Right renal cortex interstitium (tissue), 3 donors: ENCODE measurements around the gene CDC26. TPM values are rescaled to one million over a fixed set of nuclear protein-coding genes. Genes with fewer than 3 reads are reported as not detected.

Experiments used
- polyA plus RNA-seq, 3 donors: library from polyadenylated mRNA; unstranded; fragments of 120-200 nt; gene quantifications; one replicate each; pipeline ENCODE4 v1.2.1, GENCODE V29; 2013; ENCODE audit not compliant: insufficient read length in 3 of 3

CDC26 gene
- polyA plus RNA-seq, 3 donors: 43.1 to 49.3 (median 43.8) TPM

Other genes with a start within 250 kb of the CDC26 start
- 10 to 100 TPM; 12.9 to 15.6 (median 13.8) TPM for gene ZFP37, start 218.8 kb downstream of the CDC26 start, polyA plus RNA-seq
- 1 to 10 TPM; 3.5 to 5.2 (median 4.6) TPM for gene SLC31A2, start 124.6 kb downstream of the CDC26 start, polyA plus RNA-seq
- 10 to 100 TPM; 28.8 to 32.1 (median 29.4) TPM for gene FKBP15, start 54.3 kb downstream of the CDC26 start, polyA plus RNA-seq
- gene SLC31A1, start 54.0 kb downstream of the CDC26 start, polyA plus RNA-seq: 10 to 100 TPM; 26.9 to 29.2 (median 26.9) TPM
- 10 to 100 TPM; 39.2 to 41.0 (median 39.3) TPM for gene PRPF4, start 86 bp upstream of the CDC26 start, polyA plus RNA-seq
- gene RNF183, start 27.8 kb upstream of the CDC26 start, polyA plus RNA-seq: 1 to 10 TPM; 5.2 to 6.6 (median 5.8) TPM
- 1 to 10 TPM; 7.2 to 7.9 (median 7.6) TPM for gene WDR31, start 64.7 kb upstream of the CDC26 start, polyA plus RNA-seq
- 1 to 10 TPM; 7.3 to 9.7 (median 9.6) TPM for gene BSPRY, start 74.0 kb upstream of the CDC26 start, polyA plus RNA-seq
- 10 to 100 TPM; 26.9 to 35.8 (median 28.8) TPM for gene HDHD3, start 101.4 kb upstream of the CDC26 start, polyA plus RNA-seq
- 10 to 100 TPM; 40.1 to 43.8 (median 41.3) TPM for gene ALAD, start 125.7 kb upstream of the CDC26 start, polyA plus RNA-seq
- gene POLE3, start 135.1 kb upstream of the CDC26 start, polyA plus RNA-seq: 10 to 100 TPM; 67.7 to 75.6 (median 69.5) TPM
- gene C9orf43, start 135.2 kb upstream of the CDC26 start, polyA plus RNA-seq: under 1 TPM; 0.69 to 0.76 (median 0.75) TPM
- 10 to 100 TPM; 45.1 to 47.4 (median 47.2) TPM for gene RGS3, start 188.2 kb upstream of the CDC26 start, polyA plus RNA-seq